ENCODE measurements around the gene MIF.
"Not testable (repeated sequence)": the region's sequence is repeated elsewhere in the genome, so short reads cannot be mapped to it uniquely, and the experiment has no call there.

The MIF gene

GRCh38 chr22:23877566-23877965 lies 16.6 kb upstream of the MIF start:
- no peak for DNase-seq (ENCODE audit: low spot score)

GRCh38 chr22:23878219-23878618 lies 16.0 kb upstream of the MIF start:
- no peak for DNase-seq (ENCODE audit: low spot score)

DNA sequence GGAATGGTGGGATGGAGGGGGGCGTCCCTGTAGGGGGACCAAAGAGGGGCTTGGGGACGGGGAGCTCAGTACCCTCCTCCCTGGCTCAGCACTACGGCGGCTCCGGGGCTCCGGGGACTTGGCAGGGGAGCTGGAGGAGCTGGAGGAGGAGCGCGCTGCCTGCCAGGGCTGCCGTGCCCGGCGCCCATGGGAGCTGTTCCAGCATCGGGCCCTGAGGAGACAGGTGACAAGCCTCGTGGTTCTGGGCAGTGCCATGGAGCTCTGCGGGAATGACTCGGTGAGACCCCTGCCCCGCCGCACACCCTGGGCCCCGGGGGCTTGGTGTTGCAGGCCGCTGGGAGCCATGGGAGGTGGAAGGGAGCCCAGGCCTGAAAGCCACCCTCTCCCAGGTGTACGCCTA lies 11.8 kb upstream of the MIF start:
- peak; percentile 28 for DNase-seq (ENCODE audit: low spot score)

DNA sequence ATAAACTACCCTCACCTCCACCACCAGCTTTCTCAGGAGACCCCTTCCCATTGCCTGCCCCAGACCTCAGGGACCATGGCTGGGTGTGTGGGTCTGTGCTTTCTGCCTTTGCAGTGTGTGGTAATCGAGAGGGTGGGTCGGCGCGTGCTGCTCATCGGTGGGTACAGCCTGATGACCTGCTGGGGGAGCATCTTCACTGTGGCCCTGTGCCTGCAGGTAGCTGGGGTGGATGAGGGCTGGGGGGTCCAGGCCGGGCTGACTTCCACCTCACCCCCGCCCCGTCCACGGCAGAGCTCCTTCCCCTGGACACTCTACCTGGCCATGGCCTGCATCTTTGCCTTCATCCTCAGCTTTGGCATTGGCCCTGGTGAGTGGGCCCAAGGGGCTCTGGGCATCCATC lies 10.5 kb upstream of the MIF start:
- no peak for DNase-seq (ENCODE audit: low spot score)

DNA sequence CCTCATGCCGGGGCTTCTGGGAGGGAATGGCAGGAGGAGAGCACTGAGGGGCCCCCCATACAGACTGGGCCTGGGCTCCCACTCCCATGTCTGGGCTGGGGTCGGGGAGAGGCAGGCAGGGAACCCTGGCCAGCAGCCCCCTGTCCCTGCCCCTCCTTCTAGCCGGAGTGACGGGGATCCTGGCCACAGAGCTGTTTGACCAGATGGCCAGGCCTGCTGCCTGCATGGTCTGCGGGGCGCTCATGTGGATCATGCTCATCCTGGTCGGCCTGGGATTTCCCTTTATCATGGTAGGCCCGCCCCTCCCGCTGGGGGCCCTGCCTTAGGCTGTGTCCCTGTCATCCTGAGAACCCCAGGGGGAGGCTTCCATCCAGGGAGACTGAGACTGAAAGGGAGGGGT lies 10.0 kb upstream of the MIF start:
- peak; percentile 54 for DNase-seq (ENCODE audit: low spot score)

DNA sequence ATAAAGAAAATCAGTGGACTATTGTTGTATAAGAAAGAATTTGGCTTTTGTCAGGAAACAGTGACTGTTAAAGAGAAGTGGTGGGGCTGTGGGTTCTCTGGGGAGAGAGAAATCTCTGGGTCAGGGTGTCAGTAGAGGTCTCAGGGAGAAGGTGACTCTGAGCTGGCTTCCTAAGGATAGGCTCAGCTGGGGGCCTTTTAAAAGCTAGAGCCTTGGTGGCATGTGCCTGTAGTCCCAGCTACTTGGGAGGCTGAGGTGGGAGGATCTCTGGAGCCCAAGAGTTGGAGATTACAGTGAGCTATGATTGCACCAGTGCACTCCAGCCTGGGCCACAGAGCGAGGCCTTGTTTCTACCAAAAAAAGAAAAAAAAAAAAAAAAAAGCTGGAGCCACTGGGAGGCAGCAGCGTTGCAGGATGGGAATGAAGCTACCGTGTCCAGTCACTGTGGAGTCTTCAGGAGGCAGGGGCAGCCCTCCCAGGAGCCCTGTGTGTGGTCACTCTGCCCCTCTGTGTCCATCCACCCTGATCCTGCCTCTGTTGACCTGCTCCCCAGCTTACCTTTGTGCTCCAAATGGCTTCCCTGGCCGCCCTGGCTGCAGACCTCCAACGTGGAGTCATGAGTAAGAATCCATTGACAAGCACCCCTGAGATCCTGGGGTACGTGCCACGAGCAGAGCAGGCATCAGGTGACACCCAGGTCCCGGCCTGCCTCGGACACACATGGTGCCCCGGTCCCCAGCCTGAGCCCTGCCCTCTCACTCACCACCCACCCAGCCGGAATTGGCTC lies 5.4 kb upstream of the MIF start:
- no peak for DNase-seq (ENCODE audit: low spot score)

DNA sequence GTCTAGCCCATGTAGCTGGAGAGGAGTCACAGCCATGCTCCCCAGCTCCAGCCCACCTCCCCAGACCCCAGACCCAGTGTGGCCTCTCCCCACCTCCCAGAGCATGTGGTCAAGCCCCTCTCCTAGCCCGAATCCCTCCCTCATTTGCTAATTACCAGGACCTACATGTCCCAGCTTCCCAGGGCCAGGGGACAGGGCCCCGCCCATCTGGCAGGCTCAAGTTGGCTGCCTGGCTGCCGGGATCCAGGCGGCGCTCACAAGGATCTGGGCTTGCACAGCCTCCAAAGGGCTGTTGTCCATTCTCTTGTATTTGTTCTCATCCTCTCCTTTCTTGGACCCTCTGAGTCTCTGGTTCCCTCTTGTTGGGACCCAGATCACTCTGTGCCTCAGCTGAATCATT lies 4.6 kb upstream of the MIF start:
- no peak for DNase-seq (ENCODE audit: low spot score)

DNA sequence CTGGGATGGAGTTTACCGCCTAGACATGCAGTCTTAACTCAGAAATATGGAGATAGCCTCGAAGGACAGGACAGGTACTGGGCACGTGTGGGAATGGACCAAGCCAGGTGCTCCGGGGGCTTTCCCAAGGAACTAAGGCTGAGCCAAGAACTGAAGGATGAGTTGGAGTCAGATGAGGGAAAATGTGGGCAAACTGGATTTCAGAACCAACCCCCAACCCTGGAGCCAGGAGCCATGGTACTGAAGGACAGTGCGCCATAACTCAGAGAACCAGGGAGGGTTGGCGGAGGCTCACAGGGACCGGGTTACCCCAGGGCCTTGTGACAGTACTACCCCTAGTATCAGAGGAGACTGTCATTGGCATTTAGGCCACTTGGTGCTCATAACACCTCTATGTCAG lies 2.5 kb upstream of the MIF start:
- DNase-seq (ENCODE audit: low spot score) = no peak

GRCh38 chr22:23892130-23892529 lies 2.1 kb upstream of the MIF start:
- DNase-seq (ENCODE audit: low spot score) = no peak

GRCh38 chr22:23892706-23893105 lies 1.5 kb upstream of the MIF start:
- DNase-seq (ENCODE audit: low spot score) = no peak

DNA sequence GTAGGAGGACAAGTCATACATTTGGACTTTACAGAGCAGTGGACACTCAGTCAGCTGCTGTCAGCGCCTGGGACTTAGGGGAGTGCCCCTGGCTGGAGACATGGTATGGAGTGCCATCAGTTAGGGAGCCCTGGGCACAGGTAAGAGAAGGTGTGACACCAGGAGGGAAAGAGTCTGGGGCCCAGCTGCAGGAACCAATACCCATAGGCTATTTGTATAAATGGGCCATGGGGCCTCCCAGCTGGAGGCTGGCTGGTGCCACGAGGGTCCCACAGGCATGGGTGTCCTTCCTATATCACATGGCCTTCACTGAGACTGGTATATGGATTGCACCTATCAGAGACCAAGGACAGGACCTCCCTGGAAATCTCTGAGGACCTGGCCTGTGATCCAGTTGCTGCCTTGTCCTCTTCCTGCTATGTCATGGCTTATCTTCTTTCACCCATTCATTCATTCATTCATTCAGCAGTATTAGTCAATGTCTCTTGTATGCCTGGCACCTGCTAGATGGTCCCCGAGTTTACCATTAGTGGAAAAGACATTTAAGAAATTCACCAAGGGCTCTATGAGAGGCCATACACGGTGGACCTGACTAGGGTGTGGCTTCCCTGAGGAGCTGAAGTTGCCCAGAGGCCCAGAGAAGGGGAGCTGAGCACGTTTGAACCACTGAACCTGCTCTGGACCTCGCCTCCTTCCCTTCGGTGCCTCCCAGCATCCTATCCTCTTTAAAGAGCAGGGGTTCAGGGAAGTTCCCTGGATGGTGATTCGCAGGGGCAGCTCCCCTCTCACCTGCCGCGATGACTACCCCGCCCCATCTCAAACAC lies 850 bp upstream of the MIF start:
- DNase-seq (ENCODE audit: low spot score) = no peak

DNA sequence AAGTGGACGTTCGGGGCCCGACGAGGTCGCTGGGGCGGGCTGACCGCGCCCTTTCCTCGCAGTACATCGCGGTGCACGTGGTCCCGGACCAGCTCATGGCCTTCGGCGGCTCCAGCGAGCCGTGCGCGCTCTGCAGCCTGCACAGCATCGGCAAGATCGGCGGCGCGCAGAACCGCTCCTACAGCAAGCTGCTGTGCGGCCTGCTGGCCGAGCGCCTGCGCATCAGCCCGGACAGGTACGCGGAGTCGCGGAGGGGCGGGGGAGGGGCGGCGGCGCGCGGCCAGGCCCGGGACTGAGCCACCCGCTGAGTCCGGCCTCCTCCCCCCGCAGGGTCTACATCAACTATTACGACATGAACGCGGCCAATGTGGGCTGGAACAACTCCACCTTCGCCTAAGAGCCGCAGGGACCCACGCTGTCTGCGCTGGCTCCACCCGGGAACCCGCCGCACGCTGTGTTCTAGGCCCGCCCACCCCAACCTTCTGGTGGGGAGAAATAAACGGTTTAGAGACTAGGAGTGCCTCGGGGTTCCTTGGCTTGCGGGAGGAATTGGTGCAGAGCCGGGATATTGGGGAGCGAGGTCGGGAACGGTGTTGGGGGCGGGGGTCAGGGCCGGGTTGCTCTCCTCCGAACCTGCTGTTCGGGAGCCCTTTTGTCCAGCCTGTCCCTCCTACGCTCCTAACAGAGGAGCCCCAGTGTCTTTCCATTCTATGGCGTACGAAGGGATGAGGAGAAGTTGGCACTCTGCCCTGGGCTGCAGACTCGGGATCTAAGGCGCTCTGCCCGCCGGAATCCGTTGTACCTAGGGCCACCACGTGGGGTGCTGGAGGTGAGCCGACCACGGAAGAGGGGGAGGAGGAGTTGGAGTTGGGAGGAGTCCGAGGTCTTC lies 771 bp downstream of the MIF start:
- peak; percentile 68 for DNase-seq (ENCODE audit: low spot score)

DNA sequence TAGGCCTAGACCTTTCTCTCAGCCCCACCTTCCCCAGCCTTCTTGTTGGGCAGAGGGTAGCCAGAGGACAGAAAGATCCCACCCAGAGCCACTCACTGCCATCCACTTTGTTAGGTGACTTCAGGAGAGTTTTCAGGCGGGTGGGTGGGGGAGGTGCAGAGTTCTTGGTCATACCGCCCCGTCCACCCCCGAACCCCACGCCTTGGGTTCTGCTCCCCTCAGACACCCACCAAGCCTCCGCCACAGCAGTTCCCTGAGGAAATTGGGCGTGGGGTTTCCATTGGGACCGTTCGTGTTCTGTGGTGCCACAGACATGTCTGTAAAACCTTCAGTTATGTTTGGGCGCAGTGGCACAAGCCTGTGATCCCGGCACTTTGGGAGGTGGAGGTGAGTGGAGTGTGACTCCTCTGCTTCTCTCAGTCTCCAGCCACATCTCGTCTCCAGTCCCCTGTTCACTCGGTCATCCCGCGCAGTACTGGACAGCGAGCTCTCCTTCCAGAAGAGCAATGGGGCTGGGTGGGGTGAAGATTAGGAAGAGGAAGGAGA lies 1.5 kb downstream of the MIF start:
- DNase-seq (ENCODE audit: low spot score) = no peak

- DNase-seq (ENCODE audit: low spot score) = no peak
Measured at GRCh38 chr22:23896166-23896522, 2.0 kb downstream of the MIF start.

DNA sequence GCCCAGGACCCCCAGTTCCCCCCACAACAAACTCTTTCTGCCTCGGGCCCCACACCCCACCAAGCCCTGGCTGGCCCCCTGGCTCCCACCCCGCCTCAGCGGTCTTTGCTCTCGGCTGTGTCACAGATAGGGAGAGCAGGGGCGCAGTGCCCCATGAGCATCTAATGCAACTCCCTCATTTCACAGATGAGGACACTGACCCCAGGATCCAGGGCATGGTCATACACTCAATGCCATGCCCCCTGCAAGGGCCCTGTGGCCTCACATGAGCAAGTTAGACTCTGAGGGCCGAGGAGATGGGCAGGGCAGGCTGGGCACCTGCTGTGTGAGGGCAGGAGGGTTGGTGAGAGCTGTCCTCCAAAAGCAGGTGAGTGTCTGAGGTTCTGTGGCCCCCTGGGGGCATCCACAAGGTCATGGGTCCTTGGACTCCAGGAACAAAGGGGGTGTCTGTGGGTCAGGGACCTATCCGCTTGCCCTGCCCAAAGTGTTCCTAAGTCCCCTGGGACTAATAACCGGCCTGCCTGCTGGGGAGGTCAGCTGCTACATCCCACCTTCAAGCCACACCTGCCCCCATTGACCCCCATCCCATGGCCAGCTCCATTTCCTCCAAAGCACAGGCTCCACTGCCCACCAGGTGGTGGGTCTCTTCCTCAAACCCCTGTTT lies 2.5 kb downstream of the MIF start:
- DNase-seq (ENCODE audit: low spot score) = no peak

DNA sequence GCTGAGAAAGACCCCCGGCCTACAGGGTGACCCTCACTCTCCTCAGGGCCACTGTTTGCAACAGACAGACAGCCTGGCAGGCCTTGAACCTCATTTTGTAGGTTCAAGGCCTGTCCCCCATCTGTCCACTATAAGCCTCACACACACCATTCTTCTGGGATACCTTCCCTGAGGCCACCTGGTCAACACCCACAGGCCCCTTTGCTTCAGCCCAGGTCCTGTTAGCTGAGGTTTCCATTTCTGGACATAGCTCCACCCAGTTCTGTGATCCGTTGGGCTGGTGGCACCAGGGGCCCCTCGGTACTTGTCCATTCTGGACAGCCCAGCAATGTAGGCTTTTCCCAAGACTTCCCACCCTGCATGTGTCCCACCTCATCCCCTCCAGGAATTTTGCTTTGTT lies 3.1 kb downstream of the MIF start:
- no peak for DNase-seq (ENCODE audit: low spot score)

DNA sequence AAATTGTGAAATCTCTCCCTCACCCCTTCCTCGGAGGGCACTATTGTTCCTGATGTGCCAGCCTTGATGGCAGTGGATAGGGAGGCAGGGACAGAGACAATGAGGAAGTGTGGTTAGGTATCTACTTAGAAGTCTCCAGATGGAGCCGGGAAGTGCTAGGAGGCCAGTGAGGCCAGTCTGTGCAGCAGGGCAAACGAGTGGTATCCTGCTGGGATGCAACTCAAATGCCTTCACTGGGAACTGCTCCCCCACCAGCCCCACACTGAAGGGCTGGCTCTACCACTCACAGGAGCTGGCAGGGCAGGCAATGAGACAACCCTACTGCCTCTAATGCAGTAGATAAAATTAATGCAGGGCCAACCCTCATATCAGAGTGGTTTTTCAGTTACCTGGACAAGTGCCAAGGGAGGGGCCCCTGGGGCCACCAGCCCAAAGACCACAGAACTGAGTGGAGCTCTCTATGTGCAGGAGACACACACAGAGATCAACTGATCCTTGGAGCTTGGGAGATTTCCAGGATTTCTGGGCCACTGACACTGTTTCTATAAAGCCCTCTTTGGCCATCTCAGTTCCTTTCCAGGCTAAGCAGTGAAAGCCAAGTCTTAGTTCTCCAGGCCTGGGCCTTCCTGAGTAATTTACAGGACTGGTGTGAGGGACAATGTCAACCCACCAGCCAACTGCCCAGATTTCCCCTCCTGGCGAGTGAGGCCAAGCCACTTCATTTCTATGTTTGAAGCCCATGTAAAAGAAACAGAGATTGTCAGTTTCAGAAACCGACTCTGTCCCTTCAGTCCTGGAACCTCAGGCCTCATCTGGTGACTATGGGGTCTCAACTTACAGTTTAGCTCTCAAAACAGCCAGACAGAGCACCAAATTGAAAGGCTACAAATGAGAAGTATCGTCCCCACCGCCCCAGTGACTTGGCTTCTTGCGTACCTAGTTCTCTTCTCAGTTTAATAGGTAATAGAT lies 4.1 kb downstream of the MIF start:
- peak; percentile 22 for DNase-seq (ENCODE audit: low spot score)

DNA sequence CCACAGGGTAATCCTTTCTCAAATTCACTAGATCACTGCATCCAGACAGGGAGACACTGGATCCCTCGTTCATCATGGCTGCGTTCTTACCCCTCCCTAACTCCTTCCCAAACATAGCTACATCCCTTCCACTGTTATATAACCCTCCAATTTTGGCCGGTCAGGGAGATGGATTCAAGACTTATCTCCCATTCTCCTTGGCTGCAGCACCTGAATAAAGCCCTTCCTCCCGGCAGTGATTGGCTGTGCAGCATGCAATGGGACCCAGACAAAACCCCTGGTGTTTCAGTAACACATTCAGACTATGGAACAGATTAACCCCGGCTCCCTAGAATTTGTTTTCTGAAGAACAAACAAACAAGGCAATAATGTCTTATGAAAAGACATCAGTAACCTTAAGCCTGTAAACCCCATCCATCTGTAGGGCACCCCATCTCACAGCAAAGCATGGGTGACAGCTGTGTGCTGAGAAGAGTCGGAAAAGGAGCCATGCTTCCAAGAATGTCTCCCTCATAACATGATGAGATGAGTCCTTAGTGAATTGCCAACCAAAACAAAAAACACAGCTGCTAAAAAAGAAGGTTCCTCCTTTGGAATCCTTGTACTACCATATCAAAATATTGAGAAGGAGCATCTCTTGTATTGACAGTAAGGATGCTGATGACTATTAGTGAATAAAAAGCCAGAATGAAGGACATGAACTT lies 5.0 kb downstream of the MIF start:
- no peak for DNase-seq (ENCODE audit: low spot score)

GRCh38 chr22:23900227-23900626 lies 6.0 kb downstream of the MIF start:
- DNase-seq (ENCODE audit: low spot score) = not testable (repeated sequence)

GRCh38 chr22:23901600-23901999 lies 7.4 kb downstream of the MIF start:
- no peak for DNase-seq (ENCODE audit: low spot score)

All from cerebellar cortex (tissue), 1 donor.